ENCODE data around the gene DLG5.

DNA sequence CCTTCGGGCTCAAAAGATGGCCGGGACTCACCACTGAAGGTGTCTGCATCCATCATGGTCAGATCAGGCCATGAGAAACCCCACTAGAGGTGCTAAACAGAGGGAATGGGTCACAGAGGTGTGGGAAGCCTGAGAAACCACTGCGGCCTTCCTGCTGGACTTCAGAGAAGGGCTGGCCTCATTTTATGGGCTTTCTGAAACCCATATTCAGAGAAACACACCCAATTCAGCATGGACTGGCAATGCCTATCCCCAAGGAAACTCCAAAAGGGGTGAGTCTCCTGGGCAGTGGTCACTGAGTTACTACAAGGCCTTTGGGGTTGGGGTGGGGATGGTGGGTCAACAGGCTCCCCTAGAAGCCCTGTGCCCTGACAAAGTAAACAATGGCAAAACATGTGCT lies 58.0 kb downstream of the DLG5 start:
- TF ChIP-seq CTCF (IDR thresholded peaks at IDR 0.05) (no peak), EZH2 (IDR thresholded peaks at IDR 0.05; ENCODE audit: borderline replicate concordance, insufficient read depth, low read depth, low read length, poor library complexity, severe bottlenecking) (no peak)
